GM12873 (cell line): ENCODE results near the gene SPOCK1.

Source experiments
- TF ChIP-seq, protein P1 (sequence below): IDR thresholded peaks from 2 replicates; pipeline ENCODE4 v1.5.1; 2012; ENCODE audit warnings: low read depth, mild to moderate bottlenecking, moderate library complexity, low read length, control low read depth; ENCODE audit not compliant: insufficient read depth; ENCODE audit errors: missing control alignments

SPOCK1 gene

DNA sequence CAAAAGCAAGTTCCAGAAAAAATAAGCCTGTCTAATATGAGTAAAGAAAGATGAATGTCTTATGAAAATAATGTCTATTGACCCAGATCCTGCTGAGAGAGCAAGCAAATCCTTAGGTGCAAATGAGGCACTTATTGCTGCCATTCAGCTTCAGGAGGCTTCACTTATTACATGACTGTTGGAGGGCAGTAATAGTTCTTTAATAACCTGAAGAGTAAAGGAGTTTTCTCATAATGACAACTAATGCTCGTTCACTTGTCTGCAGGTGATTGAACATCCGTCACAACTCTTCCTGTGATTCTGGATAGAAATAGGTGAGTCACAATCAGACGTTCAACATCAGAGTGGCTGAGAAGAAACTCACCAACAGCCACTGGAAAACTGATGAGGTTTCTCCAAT is 58.3 kb downstream of the SPOCK1 start:
- TF ChIP-seq, protein P1, sequence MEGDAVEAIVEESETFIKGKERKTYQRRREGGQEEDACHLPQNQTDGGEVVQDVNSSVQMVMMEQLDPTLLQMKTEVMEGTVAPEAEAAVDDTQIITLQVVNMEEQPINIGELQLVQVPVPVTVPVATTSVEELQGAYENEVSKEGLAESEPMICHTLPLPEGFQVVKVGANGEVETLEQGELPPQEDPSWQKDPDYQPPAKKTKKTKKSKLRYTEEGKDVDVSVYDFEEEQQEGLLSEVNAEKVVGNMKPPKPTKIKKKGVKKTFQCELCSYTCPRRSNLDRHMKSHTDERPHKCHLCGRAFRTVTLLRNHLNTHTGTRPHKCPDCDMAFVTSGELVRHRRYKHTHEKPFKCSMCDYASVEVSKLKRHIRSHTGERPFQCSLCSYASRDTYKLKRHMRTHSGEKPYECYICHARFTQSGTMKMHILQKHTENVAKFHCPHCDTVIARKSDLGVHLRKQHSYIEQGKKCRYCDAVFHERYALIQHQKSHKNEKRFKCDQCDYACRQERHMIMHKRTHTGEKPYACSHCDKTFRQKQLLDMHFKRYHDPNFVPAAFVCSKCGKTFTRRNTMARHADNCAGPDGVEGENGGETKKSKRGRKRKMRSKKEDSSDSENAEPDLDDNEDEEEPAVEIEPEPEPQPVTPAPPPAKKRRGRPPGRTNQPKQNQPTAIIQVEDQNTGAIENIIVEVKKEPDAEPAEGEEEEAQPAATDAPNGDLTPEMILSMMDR = no peak

DNA sequence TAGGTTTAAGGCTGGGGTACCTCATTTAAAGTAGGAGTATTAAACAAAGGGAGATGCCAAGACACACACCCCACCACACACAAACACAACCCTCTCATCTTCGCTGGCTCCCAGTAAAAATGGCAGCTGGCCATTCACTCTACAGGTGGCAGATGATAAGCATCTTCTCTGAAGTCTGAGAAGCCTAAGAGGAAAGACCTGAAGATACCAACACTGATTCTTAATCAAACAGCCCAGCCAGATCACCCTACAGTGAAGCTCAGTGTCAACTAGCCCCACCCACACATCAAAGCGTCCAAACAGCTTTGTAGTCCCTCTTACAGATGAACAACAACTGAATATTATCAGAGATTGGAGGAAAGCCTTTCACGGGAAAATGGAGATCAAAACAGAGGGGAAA is 59.5 kb downstream of the SPOCK1 start:
- TF ChIP-seq, protein P1 = no peak

DNA sequence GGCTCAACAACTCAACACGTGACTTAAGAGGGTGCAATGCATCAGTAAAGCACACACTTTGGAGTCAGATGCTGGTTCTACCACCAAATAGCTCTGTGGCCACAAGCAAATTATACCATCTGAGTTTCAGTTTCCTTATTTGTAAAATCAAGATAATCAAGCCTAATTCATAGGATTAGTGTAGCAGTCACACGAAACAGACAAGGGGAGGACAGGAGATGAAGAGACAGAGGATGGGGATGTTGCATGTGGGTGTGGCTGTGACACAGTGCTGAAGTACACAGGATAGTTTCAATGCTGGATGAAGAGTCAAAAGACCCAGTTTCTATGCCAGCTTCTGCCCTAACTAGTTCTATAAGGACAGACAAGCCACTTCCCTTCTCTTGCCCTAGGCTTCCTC is 60.2 kb downstream of the SPOCK1 start:
- TF ChIP-seq, protein P1 = no peak

DNA sequence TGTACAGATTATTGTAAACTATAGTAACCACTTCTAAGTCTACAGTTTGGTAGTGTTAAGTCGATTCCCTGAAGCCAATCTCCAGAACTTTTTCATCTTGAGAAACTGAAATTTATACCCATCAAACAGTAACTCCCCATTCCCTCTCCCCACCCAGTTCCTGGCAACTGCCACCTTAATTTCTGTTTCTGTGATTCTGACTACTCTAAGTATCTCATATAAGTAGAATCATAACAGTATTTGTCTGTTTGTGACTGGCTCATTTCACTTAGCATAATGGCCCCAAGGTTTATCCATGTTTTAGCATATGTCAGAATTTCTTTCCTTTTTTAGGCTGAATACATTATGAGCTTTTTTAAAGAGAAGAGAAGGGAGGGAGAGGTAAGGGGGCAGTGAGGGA is 61.4 kb downstream of the SPOCK1 start:
- TF ChIP-seq, protein P1 = no peak

DNA sequence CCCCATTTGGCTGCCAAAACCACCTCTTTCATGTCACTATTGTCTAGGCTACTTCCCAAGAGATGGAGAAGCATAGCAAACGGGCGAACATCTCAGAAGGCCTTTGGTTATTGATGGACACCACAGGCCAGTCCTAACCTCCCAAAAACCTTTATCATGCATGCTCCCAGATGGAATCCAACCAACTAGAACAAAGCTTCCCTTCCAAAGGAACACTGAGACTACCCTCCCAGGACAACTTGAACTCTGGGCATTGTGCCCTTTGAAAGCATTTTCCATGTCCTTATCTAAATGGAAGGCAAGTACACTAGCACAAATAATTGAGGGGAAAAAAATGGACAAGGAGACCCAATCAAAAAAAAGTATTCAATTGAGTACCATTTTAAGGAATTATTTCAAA is 65.6 kb downstream of the SPOCK1 start:
- TF ChIP-seq, protein P1 = no peak

DNA sequence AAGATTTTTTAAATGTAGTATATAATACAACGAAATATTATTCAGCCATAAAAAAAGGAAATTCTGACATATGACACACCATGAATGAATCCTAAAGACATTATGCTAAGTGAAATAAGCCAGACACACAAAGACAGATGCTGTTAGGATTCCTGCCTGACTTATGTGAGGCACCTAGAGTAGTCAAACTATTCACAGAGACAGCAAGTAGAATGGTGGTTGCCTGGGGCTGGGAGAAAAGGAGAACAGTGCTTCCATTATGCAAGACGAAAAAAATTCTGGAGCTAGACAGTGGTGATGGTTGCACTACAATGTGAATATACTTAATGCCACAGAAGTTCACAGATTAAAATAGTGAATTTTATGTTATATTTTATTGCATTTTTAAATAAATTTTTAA is 66.8 kb downstream of the SPOCK1 start:
- TF ChIP-seq, protein P1 = no peak

DNA sequence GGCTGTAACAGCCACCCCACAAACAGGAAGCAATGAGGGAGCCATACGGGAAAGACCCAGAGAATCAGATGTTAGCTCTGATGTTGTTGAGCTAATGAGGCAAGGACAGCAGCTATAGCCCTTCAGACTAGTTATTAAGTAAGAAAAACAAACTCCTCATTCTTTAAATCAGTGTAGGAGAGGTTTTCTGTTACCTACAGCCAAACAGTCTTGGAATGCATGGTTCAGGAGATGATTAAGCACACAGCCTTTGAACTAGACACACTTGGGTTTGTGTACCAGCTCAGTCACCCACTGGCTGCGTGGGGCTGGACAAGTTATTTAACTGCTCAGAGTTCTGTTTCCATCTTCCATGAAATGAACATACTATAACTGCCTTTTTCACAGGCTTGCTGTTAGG is 68.1 kb downstream of the SPOCK1 start:
- TF ChIP-seq, protein P1 = no peak

DNA sequence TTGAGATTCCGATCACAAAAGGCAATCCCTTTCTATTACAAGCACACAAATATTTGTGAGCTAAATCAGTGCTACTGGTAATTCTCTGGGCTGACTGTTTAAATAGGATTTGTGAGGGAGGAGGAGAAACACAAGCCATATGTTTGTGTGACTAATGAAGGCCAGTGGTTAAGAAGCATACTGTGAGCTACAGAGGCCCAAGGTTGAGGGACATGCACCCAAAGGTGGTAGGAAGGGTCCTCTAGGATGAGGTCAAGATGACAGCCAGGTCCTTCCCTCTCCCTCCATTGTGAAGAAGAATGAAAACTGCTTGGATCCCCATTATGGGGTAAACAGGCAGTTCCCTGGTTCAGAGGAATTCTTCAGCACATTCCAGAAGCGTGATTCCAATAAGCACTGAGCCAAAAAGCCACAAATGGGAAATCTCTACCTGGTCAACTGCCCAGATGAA is 83.9 kb downstream of the SPOCK1 start:
- TF ChIP-seq, protein P1 = no peak
